Measurements from ENCODE around the gene IDH3A.

DNA sequence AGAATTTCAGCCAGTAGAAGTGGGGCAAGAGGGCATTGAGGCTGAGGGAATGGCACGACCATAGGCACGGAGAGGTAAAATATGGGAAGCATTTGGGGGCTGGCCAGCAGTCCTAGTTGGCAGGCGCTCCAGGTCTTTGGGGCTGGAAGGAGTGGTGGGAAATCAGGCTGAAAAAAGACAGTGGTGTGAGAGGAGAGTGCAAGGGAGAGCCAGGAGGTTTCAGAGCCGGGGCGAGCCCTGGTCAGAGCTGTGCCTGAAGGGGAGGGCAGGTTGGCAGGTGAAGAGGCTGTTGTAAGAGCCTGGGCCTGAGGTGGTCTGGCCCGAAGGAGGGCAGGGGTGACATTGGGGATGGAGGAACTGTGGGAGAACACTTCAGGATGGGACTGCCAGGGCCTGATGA lies 1.6 kb upstream of the IDH3A start:
- TF ChIP-seq, protein P1, sequence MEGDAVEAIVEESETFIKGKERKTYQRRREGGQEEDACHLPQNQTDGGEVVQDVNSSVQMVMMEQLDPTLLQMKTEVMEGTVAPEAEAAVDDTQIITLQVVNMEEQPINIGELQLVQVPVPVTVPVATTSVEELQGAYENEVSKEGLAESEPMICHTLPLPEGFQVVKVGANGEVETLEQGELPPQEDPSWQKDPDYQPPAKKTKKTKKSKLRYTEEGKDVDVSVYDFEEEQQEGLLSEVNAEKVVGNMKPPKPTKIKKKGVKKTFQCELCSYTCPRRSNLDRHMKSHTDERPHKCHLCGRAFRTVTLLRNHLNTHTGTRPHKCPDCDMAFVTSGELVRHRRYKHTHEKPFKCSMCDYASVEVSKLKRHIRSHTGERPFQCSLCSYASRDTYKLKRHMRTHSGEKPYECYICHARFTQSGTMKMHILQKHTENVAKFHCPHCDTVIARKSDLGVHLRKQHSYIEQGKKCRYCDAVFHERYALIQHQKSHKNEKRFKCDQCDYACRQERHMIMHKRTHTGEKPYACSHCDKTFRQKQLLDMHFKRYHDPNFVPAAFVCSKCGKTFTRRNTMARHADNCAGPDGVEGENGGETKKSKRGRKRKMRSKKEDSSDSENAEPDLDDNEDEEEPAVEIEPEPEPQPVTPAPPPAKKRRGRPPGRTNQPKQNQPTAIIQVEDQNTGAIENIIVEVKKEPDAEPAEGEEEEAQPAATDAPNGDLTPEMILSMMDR (conservative IDR thresholded peaks at IDR 0.05): no peak
- TF ChIP-seq EZH2 (IDR thresholded peaks at IDR 0.05; ENCODE audit: low read depth): no peak
